Measurements from ENCODE around the gene CACNA1C. TPM values are rescaled to one million over a fixed set of nuclear protein-coding genes. Genes with fewer than 3 reads are reported as not detected.
"Not testable (repeated sequence)": the region's sequence is repeated elsewhere in the genome, so short reads cannot be mapped to it uniquely, and the experiment has no call there.

CACNA1C gene
- total RNA-seq, 1 donor from 2014 or later: 7.3 TPM

GRCh38 chr12:2679068-2679815 is 626.5 kb downstream of the CACNA1C start:
- H3K27ac ChIP-seq (ENCODE audit: low read depth, low read length): no peak overlapping the region
- no peaks in the 10 kb centered on the region for H3K36me3 ChIP-seq (ENCODE audit: control insufficient read depth in 3 of 3, insufficient read depth in 3 of 3, low read length in 3 of 3)
- H3K4me3 ChIP-seq (ENCODE audit: low read length in 3 of 3): no peak overlapping the region
- H3K9me3 ChIP-seq (ENCODE audit: control insufficient read depth in 3 of 3, low read length in 3 of 3): no peaks in the 10 kb centered on the region
- peaks cover 0 to 4% (median 0%) of the 10 kb centered on the region in 3 donors for H3K4me1 ChIP-seq (ENCODE audit: control insufficient read depth in 3 of 3, insufficient read depth in 3 of 3, low read length in 3 of 3)
- H3K9ac ChIP-seq (ENCODE audit: low read depth in 1 of 3, low read length in 3 of 3): no peak overlapping the region
- peaks cover 0 to 5% (median 0%) of the 10 kb centered on the region in 3 donors for H3K27me3 ChIP-seq (ENCODE audit: control insufficient read depth in 3 of 3, insufficient read depth in 3 of 3, low read length in 3 of 3)

- Histone ChIP-seq H3K4me1 (ENCODE audit: control insufficient read depth in 3 of 3, insufficient read depth in 3 of 3, low read length in 3 of 3) (peaks cover 0 to 4% (median 0%) of the 10 kb centered on the region in 3 donors), H3K27ac (ENCODE audit: low read depth, low read length) (no peak overlapping the region), H3K27me3 (ENCODE audit: control insufficient read depth in 3 of 3, insufficient read depth in 3 of 3, low read length in 3 of 3) (peaks cover 0 to 5% (median 0%) of the 10 kb centered on the region in 3 donors), H3K9ac (ENCODE audit: low read depth in 1 of 3, low read length in 3 of 3) (no peak overlapping the region), H3K4me3 (ENCODE audit: low read length in 3 of 3) (no peak overlapping the region), H3K36me3 (ENCODE audit: control insufficient read depth in 3 of 3, insufficient read depth in 3 of 3, low read length in 3 of 3) (no peaks in the 10 kb centered on the region), H3K9me3 (ENCODE audit: control insufficient read depth in 3 of 3, low read length in 3 of 3) (no peaks in the 10 kb centered on the region)
Observed at GRCh38 chr12:2679816-2680675, 627.3 kb downstream of the CACNA1C start.

GRCh38 chr12:2680676-2681039 is 627.9 kb downstream of the CACNA1C start:
- no peaks in the 10 kb centered on the region for H3K9me3 ChIP-seq (ENCODE audit: control insufficient read depth in 3 of 3, low read length in 3 of 3)
- H3K27me3 ChIP-seq (ENCODE audit: control insufficient read depth in 3 of 3, insufficient read depth in 3 of 3, low read length in 3 of 3): peaks cover 0 to 5% (median 0%) of the 10 kb centered on the region in 3 donors
- H3K36me3 ChIP-seq (ENCODE audit: control insufficient read depth in 3 of 3, insufficient read depth in 3 of 3, low read length in 3 of 3): no peaks in the 10 kb centered on the region
- H3K4me3 ChIP-seq (ENCODE audit: low read length in 3 of 3): no peak overlapping the region
- H3K27ac ChIP-seq (ENCODE audit: low read depth, low read length): no peak overlapping the region
- no peak overlapping the region for H3K9ac ChIP-seq (ENCODE audit: low read depth in 1 of 3, low read length in 3 of 3)
- peaks cover 0 to 4% (median 0%) of the 10 kb centered on the region in 3 donors for H3K4me1 ChIP-seq (ENCODE audit: control insufficient read depth in 3 of 3, insufficient read depth in 3 of 3, low read length in 3 of 3)

- H3K9ac ChIP-seq (ENCODE audit: low read depth in 1 of 3, low read length in 3 of 3): no peak overlapping the region
- no peak overlapping the region for H3K4me3 ChIP-seq (ENCODE audit: low read length in 3 of 3)
- H3K36me3 ChIP-seq (ENCODE audit: control insufficient read depth in 3 of 3, insufficient read depth in 3 of 3, low read length in 3 of 3): no peaks in the 10 kb centered on the region
- no peaks in the 10 kb centered on the region for H3K9me3 ChIP-seq (ENCODE audit: control insufficient read depth in 3 of 3, low read length in 3 of 3)
- H3K4me1 ChIP-seq (ENCODE audit: control insufficient read depth in 3 of 3, insufficient read depth in 3 of 3, low read length in 3 of 3): peaks cover 0 to 4% (median 0%) of the 10 kb centered on the region in 3 donors
- H3K27ac ChIP-seq (ENCODE audit: low read depth, low read length): no peak overlapping the region
- peaks cover 0 to 5% (median 0%) of the 10 kb centered on the region in 3 donors for H3K27me3 ChIP-seq (ENCODE audit: control insufficient read depth in 3 of 3, insufficient read depth in 3 of 3, low read length in 3 of 3)
Observed at GRCh38 chr12:2681450-2682205, 628.8 kb downstream of the CACNA1C start.

- Histone ChIP-seq H3K9me3 (ENCODE audit: control insufficient read depth in 3 of 3, low read length in 3 of 3) (no peaks in the 10 kb centered on the region), H3K4me1 (ENCODE audit: control insufficient read depth in 3 of 3, insufficient read depth in 3 of 3, low read length in 3 of 3) (peaks cover 0 to 4% (median 2%) of the 10 kb centered on the region in 3 donors), H3K36me3 (ENCODE audit: control insufficient read depth in 3 of 3, insufficient read depth in 3 of 3, low read length in 3 of 3) (no peaks in the 10 kb centered on the region), H3K4me3 (ENCODE audit: low read length in 3 of 3) (no peak overlapping the region), H3K9ac (ENCODE audit: low read depth in 1 of 3, low read length in 3 of 3) (no peak overlapping the region), H3K27me3 (ENCODE audit: control insufficient read depth in 3 of 3, insufficient read depth in 3 of 3, low read length in 3 of 3) (peaks cover 0 to 5% (median 0%) of the 10 kb centered on the region in 3 donors), H3K27ac (ENCODE audit: low read depth, low read length) (no peak overlapping the region)
Observed at GRCh38 chr12:2682296-2683251, 629.8 kb downstream of the CACNA1C start.

GRCh38 chr12:2683283-2684025 is 630.7 kb downstream of the CACNA1C start:
- Histone ChIP-seq H3K9ac (ENCODE audit: low read depth in 1 of 3, low read length in 3 of 3) (no peak overlapping the region), H3K36me3 (ENCODE audit: control insufficient read depth in 3 of 3, insufficient read depth in 3 of 3, low read length in 3 of 3) (no peaks in the 10 kb centered on the region), H3K4me1 (ENCODE audit: control insufficient read depth in 3 of 3, insufficient read depth in 3 of 3, low read length in 3 of 3) (peaks cover 0 to 4% (median 2%) of the 10 kb centered on the region in 3 donors), H3K9me3 (ENCODE audit: control insufficient read depth in 3 of 3, low read length in 3 of 3) (no peaks in the 10 kb centered on the region), H3K4me3 (ENCODE audit: low read length in 3 of 3) (no peak overlapping the region), H3K27me3 (ENCODE audit: control insufficient read depth in 3 of 3, insufficient read depth in 3 of 3, low read length in 3 of 3) (peaks cover 0 to 5% (median 0%) of the 10 kb centered on the region in 3 donors), H3K27ac (ENCODE audit: low read depth, low read length) (no peak overlapping the region)

- H3K9ac ChIP-seq (ENCODE audit: low read depth in 1 of 3, low read length in 3 of 3); H3K27ac ChIP-seq (ENCODE audit: low read depth, low read length); H3K36me3 ChIP-seq (ENCODE audit: control insufficient read depth in 3 of 3, insufficient read depth in 3 of 3, low read length in 3 of 3); H3K27me3 ChIP-seq (ENCODE audit: control insufficient read depth in 3 of 3, insufficient read depth in 3 of 3, low read length in 3 of 3); H3K9me3 ChIP-seq (ENCODE audit: control insufficient read depth in 3 of 3, low read length in 3 of 3); H3K4me1 ChIP-seq (ENCODE audit: control insufficient read depth in 3 of 3, insufficient read depth in 3 of 3, low read length in 3 of 3); H3K4me3 ChIP-seq (ENCODE audit: low read length in 3 of 3): not testable (repeated sequence)
Observed at GRCh38 chr12:2684026-2684325, 631.2 kb downstream of the CACNA1C start.

- H3K27me3 ChIP-seq (ENCODE audit: control insufficient read depth in 3 of 3, insufficient read depth in 3 of 3, low read length in 3 of 3): peaks cover 6 to 10% (median 8%) of the 10 kb centered on the region in 3 donors
- H3K4me1 ChIP-seq (ENCODE audit: control insufficient read depth in 3 of 3, insufficient read depth in 3 of 3, low read length in 3 of 3); H3K4me3 ChIP-seq (ENCODE audit: low read length in 3 of 3); H3K36me3 ChIP-seq (ENCODE audit: control insufficient read depth in 3 of 3, insufficient read depth in 3 of 3, low read length in 3 of 3); H3K27ac ChIP-seq (ENCODE audit: low read depth, low read length); H3K9me3 ChIP-seq (ENCODE audit: control insufficient read depth in 3 of 3, low read length in 3 of 3); H3K9ac ChIP-seq (ENCODE audit: low read depth in 1 of 3, low read length in 3 of 3): not testable (repeated sequence)
Observed at GRCh38 chr12:2685620-2686279, 633.0 kb downstream of the CACNA1C start.

All from skeletal muscle tissue (tissue), 4 donors.